ENCODE measurements around the gene POLG. TPM values are rescaled to one million over a fixed set of nuclear protein-coding genes. Genes with fewer than 3 reads are reported as not detected.

Gene POLG
- total RNA-seq, 1 donor from 2014 or later = 64.5 TPM

DNA sequence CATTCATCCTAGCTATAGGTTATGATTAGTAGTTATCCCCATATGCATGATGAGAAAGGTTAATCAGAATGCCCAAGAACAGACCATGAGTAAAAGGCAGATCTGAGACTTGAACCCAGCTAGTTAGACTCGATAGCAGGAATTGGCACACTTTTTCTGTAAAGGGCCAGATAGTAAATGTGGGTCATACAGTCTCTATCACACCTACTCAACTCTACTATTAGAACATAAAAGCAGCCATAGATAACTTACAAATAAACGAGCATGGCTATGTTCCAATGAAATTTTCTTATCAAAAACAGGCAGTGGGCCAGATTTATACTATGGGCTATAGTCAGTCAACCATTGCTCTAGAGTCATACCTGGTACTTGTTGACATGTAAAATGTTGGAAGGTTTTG lies 24.6 kb downstream of the POLG start:
- peaks cover 3% of the 10 kb centered on the region for H3K27me3 Mint-ChIP-seq (ENCODE audit: unreplicated experiment)
- H3K9me3 Mint-ChIP-seq (ENCODE audit: unreplicated experiment) = no peaks in the 10 kb centered on the region
- no peak overlapping the region for H3K4me3 Mint-ChIP-seq (ENCODE audit: unreplicated experiment)
- TF ChIP-seq, protein P1, sequence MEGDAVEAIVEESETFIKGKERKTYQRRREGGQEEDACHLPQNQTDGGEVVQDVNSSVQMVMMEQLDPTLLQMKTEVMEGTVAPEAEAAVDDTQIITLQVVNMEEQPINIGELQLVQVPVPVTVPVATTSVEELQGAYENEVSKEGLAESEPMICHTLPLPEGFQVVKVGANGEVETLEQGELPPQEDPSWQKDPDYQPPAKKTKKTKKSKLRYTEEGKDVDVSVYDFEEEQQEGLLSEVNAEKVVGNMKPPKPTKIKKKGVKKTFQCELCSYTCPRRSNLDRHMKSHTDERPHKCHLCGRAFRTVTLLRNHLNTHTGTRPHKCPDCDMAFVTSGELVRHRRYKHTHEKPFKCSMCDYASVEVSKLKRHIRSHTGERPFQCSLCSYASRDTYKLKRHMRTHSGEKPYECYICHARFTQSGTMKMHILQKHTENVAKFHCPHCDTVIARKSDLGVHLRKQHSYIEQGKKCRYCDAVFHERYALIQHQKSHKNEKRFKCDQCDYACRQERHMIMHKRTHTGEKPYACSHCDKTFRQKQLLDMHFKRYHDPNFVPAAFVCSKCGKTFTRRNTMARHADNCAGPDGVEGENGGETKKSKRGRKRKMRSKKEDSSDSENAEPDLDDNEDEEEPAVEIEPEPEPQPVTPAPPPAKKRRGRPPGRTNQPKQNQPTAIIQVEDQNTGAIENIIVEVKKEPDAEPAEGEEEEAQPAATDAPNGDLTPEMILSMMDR (IDR thresholded peaks at IDR 0.05; ENCODE audit: unreplicated experiment) = no peak
- H3K27ac Mint-ChIP-seq (ENCODE audit: unreplicated experiment) = no peak overlapping the region
- no peak for DNase-seq (ENCODE audit: low spot score)
- H3K4me1 Mint-ChIP-seq (ENCODE audit: unreplicated experiment) = peaks cover 1% of the 10 kb centered on the region
- peaks cover 12% of the 10 kb centered on the region for H3K36me3 Mint-ChIP-seq (ENCODE audit: low read depth, unreplicated experiment)

DNA sequence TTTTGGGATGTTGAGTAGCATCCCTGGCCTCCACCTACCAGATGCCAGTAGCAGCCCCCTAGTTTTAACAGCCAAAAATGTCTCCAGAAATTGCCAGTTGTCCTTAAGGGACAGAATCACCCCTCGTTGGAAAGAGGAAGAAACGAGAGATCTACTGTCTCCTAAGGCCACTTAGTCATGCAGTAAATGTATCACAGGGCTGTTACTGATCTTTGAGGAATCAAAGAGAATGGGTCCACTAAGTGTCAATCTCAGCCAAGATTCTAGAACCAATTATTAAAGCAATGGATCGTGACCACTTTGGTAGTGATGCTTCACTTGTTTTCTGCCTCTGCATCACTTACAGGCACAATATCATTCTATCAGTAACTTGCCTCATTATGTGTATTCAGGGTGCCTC lies 26.4 kb downstream of the POLG start:
- Mint-ChIP-seq H3K27ac (ENCODE audit: unreplicated experiment) (no peak overlapping the region), H3K36me3 (ENCODE audit: low read depth, unreplicated experiment) (peaks cover 14% of the 10 kb centered on the region), H3K4me3 (ENCODE audit: unreplicated experiment) (no peak overlapping the region), H3K4me1 (ENCODE audit: unreplicated experiment) (no peaks in the 10 kb centered on the region), H3K27me3 (ENCODE audit: unreplicated experiment) (peaks cover 1% of the 10 kb centered on the region), H3K9me3 (ENCODE audit: unreplicated experiment) (no peaks in the 10 kb centered on the region)
- no peak for DNase-seq (ENCODE audit: low spot score)
- TF ChIP-seq, protein P1 (IDR thresholded peaks at IDR 0.05; ENCODE audit: unreplicated experiment) = no peak

DNA sequence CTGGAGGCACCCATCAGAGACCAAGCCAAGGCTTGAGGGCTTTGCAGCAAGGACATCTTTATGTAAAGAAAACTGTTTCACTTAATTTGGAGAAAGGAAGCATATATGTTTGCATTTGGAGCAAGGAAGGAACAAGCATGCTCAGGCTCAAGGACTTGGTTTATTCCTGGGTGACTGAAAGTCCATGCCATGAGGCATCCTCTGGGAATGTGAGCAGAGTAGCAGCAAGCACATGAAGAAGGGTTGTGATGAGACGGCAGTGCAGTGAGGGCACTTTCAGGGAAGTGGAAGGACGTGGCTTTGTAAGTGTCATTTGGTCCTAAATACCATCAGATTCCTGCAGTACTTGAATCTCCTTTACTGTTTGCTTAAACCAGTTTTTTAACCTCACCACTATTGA lies 26.8 kb downstream of the POLG start:
- Mint-ChIP-seq H3K9me3 (ENCODE audit: unreplicated experiment) (no peaks in the 10 kb centered on the region), H3K27ac (ENCODE audit: unreplicated experiment) (no peak overlapping the region), H3K36me3 (ENCODE audit: low read depth, unreplicated experiment) (peaks cover 14% of the 10 kb centered on the region), H3K27me3 (ENCODE audit: unreplicated experiment) (no peaks in the 10 kb centered on the region), H3K4me3 (ENCODE audit: unreplicated experiment) (no peak overlapping the region), H3K4me1 (ENCODE audit: unreplicated experiment) (no peaks in the 10 kb centered on the region)
- TF ChIP-seq, protein P1 (IDR thresholded peaks at IDR 0.05; ENCODE audit: unreplicated experiment) = no peak
- no peak for DNase-seq (ENCODE audit: low spot score)

DNA sequence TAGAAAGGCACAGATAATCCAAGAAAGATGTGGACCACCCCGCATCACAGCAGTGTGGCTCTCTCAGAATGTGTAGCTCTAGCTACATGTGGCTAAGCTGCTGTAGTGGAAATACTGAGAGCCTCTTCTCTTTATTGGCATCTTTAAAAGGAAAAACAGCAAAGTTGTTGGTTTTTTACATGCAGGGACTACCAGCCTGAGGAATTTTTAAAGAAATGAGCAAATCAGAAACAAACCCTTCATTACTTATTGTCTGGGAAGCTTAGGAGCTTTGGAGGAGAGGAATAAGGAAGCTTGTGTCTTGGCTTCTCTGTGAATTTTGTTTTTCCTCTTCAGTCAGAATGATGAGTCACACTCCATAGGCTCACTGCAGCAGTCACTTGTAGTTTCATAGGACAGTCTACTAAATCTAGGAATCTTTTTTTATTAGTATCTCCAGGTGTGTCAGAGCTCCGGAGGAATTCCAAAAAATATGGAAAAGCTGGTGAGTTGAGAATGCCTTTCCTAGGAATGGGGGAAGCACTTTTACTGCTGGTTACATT lies 27.5 kb downstream of the POLG start:
- no peak overlapping the region for H3K4me3 Mint-ChIP-seq (ENCODE audit: unreplicated experiment)
- H3K36me3 Mint-ChIP-seq (ENCODE audit: low read depth, unreplicated experiment) = peaks cover 14% of the 10 kb centered on the region
- DNase-seq (ENCODE audit: low spot score) = no peak
- H3K27ac Mint-ChIP-seq (ENCODE audit: unreplicated experiment) = no peak overlapping the region
- no peaks in the 10 kb centered on the region for H3K4me1 Mint-ChIP-seq (ENCODE audit: unreplicated experiment)
- H3K9me3 Mint-ChIP-seq (ENCODE audit: unreplicated experiment) = no peaks in the 10 kb centered on the region
- no peaks in the 10 kb centered on the region for H3K27me3 Mint-ChIP-seq (ENCODE audit: unreplicated experiment)
- TF ChIP-seq, protein P1 (IDR thresholded peaks at IDR 0.05; ENCODE audit: unreplicated experiment) = no peak

DNA sequence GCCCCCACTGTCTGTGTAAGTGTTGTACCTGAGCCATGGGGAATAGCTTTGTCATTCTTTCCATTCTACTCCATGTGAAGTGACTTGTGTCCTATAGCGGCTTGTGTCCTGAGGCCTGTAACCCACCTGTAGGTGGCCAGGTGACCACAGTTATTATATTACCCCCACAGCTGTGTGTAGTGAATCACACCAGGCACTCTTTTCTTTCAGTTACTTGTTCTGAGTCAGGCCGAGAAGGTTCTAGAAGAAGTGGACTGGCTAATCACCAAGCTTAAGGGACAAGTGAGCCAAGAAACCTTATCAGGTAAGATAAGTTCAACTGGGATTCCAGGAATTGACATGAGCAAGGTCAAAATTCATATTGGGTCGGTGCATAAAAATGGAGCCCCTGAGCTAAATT lies 29.2 kb downstream of the POLG start:
- TF ChIP-seq, protein P1 (IDR thresholded peaks at IDR 0.05; ENCODE audit: unreplicated experiment) = no peak
- Mint-ChIP-seq H3K27me3 (ENCODE audit: unreplicated experiment) (no peaks in the 10 kb centered on the region), H3K36me3 (ENCODE audit: low read depth, unreplicated experiment) (peaks cover 10% of the 10 kb centered on the region), H3K27ac (ENCODE audit: unreplicated experiment) (no peak overlapping the region), H3K9me3 (ENCODE audit: unreplicated experiment) (no peaks in the 10 kb centered on the region), H3K4me3 (ENCODE audit: unreplicated experiment) (no peak overlapping the region), H3K4me1 (ENCODE audit: unreplicated experiment) (no peaks in the 10 kb centered on the region)
- no peak for DNase-seq (ENCODE audit: low spot score)

Data from endothelial cell (in vitro differentiated cells).